Measurements from ENCODE around the gene CHCHD3. TPM values are rescaled to one million over a fixed set of nuclear protein-coding genes. Genes with fewer than 3 reads are reported as not detected.

CHCHD3 gene
- total RNA-seq, 1 donor from 2014 or later = 142 TPM

DNA sequence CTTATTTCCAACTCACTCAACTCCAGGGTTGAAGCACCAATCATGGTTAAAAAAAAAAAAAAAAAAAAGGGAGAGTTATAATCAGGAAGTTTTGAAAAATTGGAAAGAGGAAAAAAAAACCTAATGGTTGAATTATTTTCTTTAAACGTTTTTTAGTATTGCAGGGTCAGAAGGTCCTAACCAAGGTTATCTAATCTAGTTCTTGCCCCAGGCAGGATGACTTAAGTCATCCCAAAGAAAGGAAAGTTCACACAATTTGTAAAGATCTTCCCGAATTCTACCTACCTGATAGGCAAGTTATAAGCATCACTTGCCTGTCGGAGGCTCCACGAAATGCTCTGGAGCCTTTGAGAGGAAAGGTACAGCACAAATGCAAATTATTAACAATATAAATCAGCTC, 297.5 kb downstream of the CHCHD3 start:
- no peak overlapping the region for H3K4me2 ChIP-seq
- H3K36me3 ChIP-seq = no peaks in the 10 kb centered on the region
- H3K4me3 ChIP-seq = no peak overlapping the region
- no peaks in the 10 kb centered on the region for H3K27me3 Mint-ChIP-seq (ENCODE audit: insufficient read depth, low read depth)
- H3K9me3 Mint-ChIP-seq = no peaks in the 10 kb centered on the region
- H3K79me2 ChIP-seq (ENCODE audit: low read depth) = no peaks in the 10 kb centered on the region
- peaks cover 12% of the 10 kb centered on the region for H3K36me3 Mint-ChIP-seq
- peaks cover 6% of the 10 kb centered on the region for H3K4me1 Mint-ChIP-seq
- no peak overlapping the region for H3K27ac Mint-ChIP-seq
- H3K9ac ChIP-seq = no peak overlapping the region
- no peaks in the 10 kb centered on the region for H3F3A ChIP-seq (ENCODE audit: low read depth)
- H2AFZ ChIP-seq (replicated peaks) = no peak overlapping the region
- no peaks in the 10 kb centered on the region for H3K9me3 ChIP-seq (ENCODE audit: low read depth)
- H3K4me1 ChIP-seq = peaks cover 19% of the 10 kb centered on the region
- no peak overlapping the region for H3K27ac ChIP-seq
- no peak for DNase-seq (ENCODE audit: low spot score)
- TF ChIP-seq, protein P1, sequence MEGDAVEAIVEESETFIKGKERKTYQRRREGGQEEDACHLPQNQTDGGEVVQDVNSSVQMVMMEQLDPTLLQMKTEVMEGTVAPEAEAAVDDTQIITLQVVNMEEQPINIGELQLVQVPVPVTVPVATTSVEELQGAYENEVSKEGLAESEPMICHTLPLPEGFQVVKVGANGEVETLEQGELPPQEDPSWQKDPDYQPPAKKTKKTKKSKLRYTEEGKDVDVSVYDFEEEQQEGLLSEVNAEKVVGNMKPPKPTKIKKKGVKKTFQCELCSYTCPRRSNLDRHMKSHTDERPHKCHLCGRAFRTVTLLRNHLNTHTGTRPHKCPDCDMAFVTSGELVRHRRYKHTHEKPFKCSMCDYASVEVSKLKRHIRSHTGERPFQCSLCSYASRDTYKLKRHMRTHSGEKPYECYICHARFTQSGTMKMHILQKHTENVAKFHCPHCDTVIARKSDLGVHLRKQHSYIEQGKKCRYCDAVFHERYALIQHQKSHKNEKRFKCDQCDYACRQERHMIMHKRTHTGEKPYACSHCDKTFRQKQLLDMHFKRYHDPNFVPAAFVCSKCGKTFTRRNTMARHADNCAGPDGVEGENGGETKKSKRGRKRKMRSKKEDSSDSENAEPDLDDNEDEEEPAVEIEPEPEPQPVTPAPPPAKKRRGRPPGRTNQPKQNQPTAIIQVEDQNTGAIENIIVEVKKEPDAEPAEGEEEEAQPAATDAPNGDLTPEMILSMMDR (IDR thresholded peaks at IDR 0.05) = no peak
- no peak for TF ChIP-seq EZH2 (IDR thresholded peaks at IDR 0.05)
- TF ChIP-seq EZH2phosphoT487 (IDR thresholded peaks at IDR 0.05) = no peak
- H3K4me3 Mint-ChIP-seq = no peak overlapping the region
- H3K27me3 ChIP-seq = no peaks in the 10 kb centered on the region
- no peaks in the 10 kb centered on the region for H4K20me1 ChIP-seq (ENCODE audit: low read depth)

DNA sequence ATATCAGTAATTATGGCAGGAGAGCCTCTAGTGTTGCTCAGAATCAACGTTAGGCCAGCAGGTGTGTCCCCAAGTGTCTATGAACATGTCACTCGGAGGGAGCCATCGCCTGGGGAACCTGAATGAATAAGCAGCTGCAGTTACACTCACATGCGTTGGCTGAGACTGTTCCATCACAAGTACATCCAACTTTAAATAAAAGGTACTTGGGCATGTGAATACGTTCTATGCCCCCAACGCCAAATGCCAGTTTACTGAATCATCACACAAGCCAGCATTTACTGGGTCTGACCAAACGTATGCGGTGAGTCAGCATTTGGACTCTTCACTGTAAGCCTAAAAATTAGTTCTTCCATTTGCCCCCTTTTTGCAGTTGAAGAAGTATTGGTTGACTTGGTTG, 298.1 kb downstream of the CHCHD3 start:
- H3K27ac ChIP-seq = no peak overlapping the region
- Mint-ChIP-seq H3K27ac (no peak overlapping the region), H3K27me3 (ENCODE audit: insufficient read depth, low read depth) (no peaks in the 10 kb centered on the region), H3K4me3 (no peak overlapping the region), H3K9me3 (no peaks in the 10 kb centered on the region), H3K36me3 (peaks cover 12% of the 10 kb centered on the region), H3K4me1 (peaks cover 10% of the 10 kb centered on the region)
- H3K36me3 ChIP-seq = no peaks in the 10 kb centered on the region
- no peaks in the 10 kb centered on the region for H3K79me2 ChIP-seq (ENCODE audit: low read depth)
- H3F3A ChIP-seq (ENCODE audit: low read depth) = no peaks in the 10 kb centered on the region
- H3K4me1 ChIP-seq = peaks cover 20% of the 10 kb centered on the region
- no peak overlapping the region for H3K9ac ChIP-seq
- H4K20me1 ChIP-seq (ENCODE audit: low read depth) = no peaks in the 10 kb centered on the region
- DNase-seq (ENCODE audit: low spot score) = no peak
- TF ChIP-seq EZH2phosphoT487 (IDR thresholded peaks at IDR 0.05) (no peak), EZH2 (IDR thresholded peaks at IDR 0.05) (no peak)
- TF ChIP-seq, protein P1 (IDR thresholded peaks at IDR 0.05) = no peak
- no peaks in the 10 kb centered on the region for H3K27me3 ChIP-seq
- no peaks in the 10 kb centered on the region for H3K9me3 ChIP-seq (ENCODE audit: low read depth)
- H3K4me2 ChIP-seq = no peak overlapping the region
- H2AFZ ChIP-seq (replicated peaks) = no peak overlapping the region
- no peak overlapping the region for H3K4me3 ChIP-seq

DNA sequence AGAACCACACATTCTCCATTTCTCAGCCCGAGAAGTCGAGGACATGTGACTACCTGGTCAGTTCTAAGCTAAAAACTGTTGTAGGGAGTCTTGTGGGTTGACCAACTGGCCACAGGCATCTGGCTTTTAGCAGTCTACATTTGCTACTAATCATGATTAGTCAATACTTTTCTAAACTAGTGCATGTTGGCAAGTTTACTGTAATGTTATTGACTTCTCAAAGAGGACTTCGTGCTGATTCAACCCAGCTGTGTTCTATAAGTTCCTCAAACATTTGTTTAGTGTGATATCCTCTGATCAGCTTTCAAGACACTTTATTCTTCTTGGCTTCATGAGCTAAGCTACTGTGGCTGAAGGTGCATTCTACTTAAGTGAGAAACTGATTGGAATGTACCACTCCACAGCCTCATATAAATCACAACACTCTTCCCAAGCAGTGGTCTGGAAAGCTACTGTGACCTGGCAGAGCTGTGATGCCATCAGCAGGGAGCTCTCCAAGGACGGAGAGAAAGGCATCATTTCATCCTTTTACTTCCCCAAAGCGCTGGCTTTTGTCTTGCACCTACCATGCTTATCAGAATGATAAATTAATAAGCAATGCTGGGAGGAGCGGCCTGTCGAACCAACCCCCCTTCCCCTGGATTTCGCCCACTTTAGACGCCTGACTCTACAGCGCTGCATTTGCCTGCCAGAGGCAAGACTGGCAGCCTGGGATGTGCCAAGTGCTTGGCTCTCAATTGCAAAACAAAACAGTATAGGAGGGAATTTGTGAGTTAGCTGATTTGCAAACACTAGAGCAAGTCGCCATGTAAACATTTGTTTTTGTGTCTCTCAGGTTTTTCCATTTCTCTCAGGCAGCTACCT, 298.9 kb downstream of the CHCHD3 start:
- Mint-ChIP-seq H3K36me3 (peaks cover 12% of the 10 kb centered on the region), H3K9me3 (no peaks in the 10 kb centered on the region), H3K4me3 (no peak overlapping the region), H3K27me3 (ENCODE audit: insufficient read depth, low read depth) (no peaks in the 10 kb centered on the region), H3K27ac (no peak overlapping the region), H3K4me1 (peaks cover 10% of the 10 kb centered on the region)
- DNase-seq (ENCODE audit: low spot score) = no peak
- Histone ChIP-seq H3K36me3 (no peaks in the 10 kb centered on the region), H3K9ac (no peak overlapping the region), H3K9me3 (ENCODE audit: low read depth) (no peaks in the 10 kb centered on the region), H3K4me3 (no peak overlapping the region), H3K4me1 (peaks cover 20% of the 10 kb centered on the region), H3K79me2 (ENCODE audit: low read depth) (no peaks in the 10 kb centered on the region), H3K4me2 (no peak overlapping the region), H2AFZ (replicated peaks) (no peak overlapping the region), H3F3A (ENCODE audit: low read depth) (no peaks in the 10 kb centered on the region), H3K27me3 (no peaks in the 10 kb centered on the region), H3K27ac (no peak overlapping the region), H4K20me1 (ENCODE audit: low read depth) (no peaks in the 10 kb centered on the region)
- TF ChIP-seq EZH2 (IDR thresholded peaks at IDR 0.05) = no peak
- TF ChIP-seq, protein P1 (IDR thresholded peaks at IDR 0.05) = no peak
- no peak for TF ChIP-seq EZH2phosphoT487 (IDR thresholded peaks at IDR 0.05)
